ENCODE results near the gene ACY1.
"Not testable (repeated sequence)": the region's sequence is repeated elsewhere in the genome, so short reads cannot be mapped to it uniquely, and the experiment has no call there.

Gene ACY1

DNA sequence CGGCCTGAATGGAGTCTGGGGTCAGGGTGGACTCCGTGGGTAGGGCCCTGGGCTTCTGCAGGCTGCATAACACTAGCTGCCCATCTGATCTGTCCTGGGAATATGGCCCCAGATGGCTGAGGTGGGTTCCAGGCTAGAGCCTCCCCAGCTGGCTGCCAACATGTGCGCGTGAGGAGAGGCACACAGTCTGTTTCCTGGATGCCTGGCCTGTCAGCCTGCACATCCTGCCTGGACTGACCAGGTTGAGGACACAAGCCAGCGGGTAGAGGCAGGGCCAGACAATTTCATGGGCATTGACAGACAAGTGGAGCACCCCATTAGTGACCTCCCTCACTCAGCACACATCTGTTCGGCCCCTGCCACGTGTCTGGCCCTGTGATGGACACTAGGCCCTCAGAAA is 42.1 kb downstream of the ACY1 start:
- no peak for DNase-seq (ENCODE audit: low spot score)

DNA sequence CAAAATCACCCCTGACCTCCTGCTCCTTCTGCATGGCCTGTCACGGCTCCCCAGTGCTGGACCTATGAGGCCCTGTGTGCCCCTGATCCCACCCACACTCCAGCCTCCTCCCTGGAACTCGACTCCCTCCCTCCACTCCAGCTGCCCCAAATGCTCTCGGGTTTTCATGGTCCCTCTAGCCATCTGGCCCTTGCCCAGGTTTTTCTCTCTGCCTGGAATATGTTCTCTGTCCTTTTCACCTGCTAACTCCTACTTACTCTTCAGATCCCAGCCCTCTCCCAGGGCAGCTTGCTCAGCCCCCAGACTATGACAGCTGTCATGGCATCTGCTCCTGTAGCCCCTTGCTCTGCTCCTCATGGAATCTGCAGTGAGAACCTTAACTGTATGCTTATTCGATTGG is 42.7 kb downstream of the ACY1 start:
- no peak for DNase-seq (ENCODE audit: low spot score)

DNA sequence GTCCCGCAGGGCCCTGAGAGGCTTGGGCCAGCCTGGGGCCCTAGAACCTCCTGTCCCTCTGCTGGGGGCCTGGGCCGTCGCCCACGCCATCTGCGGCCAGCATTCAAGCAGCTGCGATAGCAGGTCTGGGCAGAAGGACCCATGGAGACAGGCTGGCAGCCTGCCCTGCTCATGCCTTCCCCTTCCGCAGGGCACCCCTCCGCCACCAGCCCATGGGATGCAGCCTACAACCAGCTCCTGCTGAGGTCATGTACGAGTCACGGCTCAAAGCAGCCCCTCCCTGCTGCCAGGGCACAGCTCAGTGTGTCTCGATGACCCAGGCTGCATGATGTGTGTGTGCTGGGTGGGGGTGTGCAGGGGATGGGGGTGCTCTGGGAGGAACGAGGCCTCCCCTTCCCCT is 45.2 kb downstream of the ACY1 start:
- DNase-seq (ENCODE audit: low spot score) = no peak

DNA sequence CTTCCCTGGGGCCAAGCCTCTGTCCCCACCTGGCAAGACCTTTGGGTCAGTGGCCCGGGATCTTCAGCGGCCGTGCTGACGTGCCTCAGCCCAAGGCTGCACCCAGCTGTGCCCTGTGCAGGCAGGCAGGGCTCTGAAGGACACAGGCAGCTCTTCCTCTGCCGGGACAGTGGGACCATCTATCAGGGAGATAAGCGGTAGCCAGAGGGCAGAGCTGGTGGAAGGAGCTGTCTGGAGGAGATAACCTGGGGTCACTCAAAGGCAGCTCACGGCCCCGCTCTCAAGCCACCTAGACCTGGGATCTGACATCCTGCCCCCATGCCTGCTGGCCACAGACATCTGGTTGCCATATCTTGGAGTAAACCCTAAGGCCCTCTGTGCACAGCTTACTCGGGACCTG is 45.7 kb downstream of the ACY1 start:
- no peak for DNase-seq (ENCODE audit: low spot score)

DNA sequence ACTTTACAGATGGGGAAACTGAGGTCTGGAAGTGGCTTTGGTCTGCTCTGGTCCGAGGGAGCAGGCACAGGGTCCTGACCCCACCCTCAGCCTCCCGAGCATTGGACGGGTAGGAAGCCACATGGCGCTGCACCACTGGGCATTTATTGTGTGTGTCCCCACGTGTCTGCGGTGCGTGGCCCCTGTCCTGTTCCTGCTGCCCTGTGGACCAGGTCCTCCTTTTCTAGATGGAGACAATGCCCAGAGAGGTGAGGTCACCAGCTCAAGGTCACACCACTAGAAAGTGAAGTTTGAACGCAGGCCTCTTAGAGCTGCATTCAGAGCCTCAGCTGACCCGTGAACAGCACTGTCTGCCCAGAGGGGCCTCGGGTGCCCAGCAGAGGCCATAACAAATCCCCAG is 46.2 kb downstream of the ACY1 start:
- no peak for DNase-seq (ENCODE audit: low spot score)

DNA sequence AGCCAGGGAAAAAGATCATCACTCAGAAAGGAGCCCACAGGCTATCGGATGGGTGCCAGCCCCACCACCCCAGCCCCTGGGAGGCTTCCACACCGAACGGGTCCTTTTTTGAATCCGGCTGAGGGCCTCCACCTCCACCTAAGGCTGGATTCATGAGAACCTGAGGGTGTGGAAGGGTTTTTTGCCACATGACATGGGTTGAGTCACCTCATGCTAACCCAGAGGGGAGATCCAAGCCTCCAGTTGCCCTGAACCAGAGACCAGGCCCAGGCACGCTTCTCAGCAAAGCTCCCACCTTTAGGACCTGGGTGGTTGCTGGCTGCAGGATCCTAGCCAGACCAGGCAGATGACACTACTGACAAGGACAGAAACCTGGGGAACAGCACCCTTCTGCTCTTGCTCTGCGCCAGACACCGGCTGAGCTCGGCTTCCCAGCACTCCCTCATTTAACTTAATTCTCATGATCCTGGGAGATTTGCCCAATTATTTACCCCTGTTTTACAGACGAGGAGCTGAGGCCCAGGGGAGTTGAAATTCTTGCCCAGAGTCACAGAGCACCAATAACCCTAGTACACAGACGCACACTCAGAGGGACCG is 47.5 kb downstream of the ACY1 start:
- no peak for DNase-seq (ENCODE audit: low spot score)

DNA sequence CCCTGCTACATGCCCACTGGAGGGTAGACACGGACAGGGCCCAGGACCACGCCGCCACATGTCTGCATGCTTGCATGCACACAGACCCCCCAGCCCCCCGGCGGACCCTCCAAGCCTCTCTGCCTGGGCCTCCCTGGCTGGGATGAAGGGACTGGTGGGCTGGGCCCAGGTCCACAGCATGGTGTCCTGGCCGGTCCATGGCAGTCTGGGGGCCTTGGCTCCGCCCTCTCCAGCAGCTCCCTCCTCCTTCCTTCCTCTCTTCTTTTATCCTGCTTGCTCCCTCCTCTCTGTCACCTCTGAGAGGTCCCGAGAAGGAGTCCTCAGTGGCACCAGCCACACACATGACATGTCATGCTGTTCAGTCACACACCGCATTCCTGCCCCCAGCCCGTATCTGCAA is 48.6 kb downstream of the ACY1 start:
- DNase-seq (ENCODE audit: low spot score) = no peak

DNA sequence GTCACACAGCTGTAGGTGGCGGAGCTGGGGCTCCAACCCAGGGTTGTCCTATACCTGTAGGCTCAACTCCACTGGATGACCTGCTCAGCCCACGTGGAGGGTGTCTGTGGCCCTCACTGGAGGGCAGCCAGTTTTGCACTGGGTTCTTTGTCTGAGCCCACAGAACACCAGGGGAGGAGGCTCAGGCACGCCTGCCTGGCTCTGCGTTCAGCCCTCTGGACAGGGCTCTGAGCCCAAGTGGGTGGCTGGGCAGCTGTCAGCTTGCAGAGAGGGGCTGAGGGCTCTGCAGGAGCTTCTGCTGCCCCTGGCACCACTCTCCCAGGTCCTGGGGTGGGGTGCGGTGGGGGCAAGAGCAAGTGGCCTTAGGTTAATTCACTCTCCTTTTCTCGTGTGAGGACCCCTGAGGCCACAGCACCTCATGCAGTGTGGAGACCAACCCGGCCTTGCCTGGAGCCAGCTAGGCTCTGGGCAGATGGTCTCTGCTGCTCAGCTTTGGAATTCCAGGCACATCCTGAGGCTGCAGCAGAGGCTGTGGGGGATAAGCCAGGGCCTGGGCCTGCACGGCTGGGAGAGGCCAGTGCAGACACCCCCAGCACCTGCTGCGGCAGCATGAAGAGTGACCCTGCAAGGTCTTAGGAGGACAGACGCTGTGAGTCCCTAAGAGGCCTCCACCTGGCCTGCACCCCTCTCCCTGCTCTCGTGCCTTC is 49.5 kb downstream of the ACY1 start:
- DNase-seq (ENCODE audit: low spot score) = no peak

DNA sequence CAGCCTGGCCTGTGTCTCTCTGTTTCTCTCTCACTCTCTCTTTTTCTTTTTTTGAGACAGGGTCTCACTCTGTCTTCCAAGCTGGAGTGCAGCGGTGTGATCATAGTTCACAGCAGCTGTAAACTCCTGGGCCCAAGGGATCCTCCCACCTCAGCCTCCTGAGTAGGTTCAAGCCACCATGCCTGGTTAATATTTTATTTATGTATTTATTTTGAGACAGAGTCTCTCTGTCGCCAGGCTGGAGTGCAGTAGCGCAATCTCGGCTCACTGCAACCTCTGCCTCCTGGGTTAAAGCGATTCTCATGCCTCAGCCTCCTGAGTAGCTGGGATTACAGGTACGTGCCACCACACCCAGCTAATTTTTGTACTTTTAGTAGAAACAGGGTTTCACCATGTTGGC is 50.4 kb downstream of the ACY1 start:
- not testable (repeated sequence) for DNase-seq (ENCODE audit: low spot score)

DNA sequence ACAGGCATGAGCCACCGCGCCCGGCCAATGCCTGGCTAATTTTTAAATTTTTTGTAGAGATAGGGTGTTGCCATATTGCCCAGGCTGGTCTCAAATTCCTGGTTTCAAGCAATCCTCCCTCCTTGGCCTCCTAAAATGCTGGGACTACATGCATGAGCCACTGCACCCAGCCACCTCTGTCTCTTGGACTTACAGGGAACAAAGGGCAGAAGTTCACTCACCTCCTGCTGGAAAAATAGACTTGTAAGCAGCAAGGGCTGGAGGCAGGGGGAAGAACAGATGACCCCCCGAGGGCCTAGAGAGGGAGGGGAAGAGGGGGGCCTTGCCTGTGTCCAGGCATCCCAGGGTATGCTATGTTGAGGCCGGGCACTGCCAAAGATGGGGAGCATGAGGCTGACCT is 50.9 kb downstream of the ACY1 start:
- DNase-seq (ENCODE audit: low spot score) = no peak

DNA sequence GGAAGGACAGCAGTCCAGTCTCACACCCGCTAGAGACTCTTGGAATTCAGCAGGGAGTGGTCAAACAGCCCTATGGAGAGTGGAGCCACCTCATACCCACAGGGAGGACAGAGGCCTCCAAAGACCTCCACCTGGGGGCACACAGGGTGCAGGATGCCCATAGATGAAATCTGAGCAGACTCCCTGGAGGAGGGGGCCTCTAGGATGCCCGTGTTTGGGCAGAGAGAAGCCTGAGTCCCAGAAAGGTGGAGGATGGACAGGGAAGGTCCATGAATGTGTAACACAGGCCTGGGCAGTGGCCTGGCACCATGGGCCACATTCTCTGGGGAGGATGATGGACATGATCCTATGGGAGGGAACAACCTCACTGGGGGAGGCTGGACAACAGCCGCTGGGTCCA is 51.3 kb downstream of the ACY1 start:
- no peak for DNase-seq (ENCODE audit: low spot score)

DNA sequence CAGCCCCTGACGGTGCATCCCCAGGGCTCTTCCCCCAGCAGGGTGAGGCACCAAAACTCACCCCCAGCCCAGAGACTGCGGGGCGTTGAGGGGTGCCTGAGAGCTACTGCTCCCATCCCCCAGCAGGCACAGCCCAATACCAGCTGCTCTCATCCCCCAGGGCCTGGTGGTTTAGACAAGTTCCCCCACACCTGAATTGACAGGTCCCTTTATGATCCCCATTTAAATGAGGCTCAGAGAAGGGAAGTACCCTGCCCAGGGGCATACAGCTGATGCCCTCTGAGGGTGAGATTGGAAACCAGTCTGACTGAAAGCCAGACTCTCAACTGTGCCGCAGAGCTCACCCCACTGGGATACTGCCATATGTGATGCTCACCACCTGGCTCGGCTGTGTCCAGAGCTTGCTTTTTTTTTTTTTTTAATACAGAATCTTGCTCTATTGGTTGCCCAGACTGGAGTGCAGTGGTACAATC is 52.9 kb downstream of the ACY1 start:
- no peak for DNase-seq (ENCODE audit: low spot score)

DNA sequence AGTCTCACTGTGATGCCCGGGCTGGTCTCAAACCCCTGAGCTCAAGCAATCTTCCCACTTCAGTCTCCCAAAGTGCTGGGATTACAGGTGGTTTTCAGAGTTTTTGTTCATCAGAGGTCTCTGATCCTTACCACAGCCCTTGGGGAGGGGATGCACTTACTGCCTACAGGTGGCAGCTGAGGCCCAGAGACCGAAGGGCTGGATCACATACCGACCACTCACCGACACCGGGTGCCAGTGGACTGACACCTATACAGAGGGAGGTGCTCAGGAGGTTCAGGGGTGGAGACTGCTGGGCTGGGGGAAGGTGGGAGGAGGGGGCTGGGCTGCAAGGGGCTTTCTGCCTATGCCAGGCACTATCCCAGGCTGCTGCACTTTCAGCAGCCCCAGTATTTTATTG is 53.5 kb downstream of the ACY1 start:
- no peak for DNase-seq (ENCODE audit: low spot score)

DNA sequence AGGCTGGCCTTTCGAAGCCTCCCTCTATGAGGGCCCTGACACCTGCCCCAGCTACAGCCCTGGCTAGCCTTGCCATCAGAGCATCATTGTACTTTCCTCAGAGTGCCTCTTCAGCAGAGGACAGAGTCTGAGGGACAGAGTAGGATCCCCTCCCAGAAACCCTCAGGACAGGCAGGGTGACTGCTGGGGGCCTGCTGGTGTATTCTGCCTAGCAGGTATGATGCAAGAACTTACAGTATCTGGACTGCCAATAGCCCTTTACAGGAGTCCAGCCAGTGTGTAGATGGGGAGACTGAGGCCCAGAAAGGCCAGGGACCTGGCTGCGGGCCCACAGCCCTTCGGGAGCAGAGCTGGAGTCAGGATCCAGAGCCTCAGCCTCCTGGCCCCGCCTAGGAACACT is 54.0 kb downstream of the ACY1 start:
- no peak for DNase-seq (ENCODE audit: low spot score)

DNA sequence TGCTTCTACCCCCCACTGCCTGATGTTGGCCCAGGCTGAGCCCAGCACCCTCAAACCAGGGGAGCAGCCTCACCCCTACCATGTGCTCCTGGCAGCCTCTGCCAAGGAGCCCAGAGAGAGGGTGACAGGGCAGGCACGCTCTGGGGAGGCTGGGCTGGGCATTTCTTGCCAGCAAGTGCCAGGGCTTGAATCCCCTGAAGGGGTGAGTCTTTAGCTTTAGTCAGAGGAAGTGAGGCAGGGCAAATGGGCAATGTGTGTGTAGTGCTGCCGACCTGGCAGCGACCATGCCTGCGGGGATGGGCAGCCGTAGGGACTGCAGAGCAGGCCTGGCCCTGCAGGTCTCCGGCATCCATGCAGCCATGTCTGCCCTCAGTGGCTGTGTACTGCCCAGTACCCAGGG is 54.9 kb downstream of the ACY1 start:
- DNase-seq (ENCODE audit: low spot score) = no peak

Data from hematopoietic multipotent progenitor cell treated with erythropoietin and hydrocortisone succinate and interleukin-3 and kit ligand, for 15 days (in vitro differentiated cells).